Bone marrow (tissue), 2 donors: ENCODE measurements around the gene AP3D1.
"Not testable (repeated sequence)": the region's sequence is repeated elsewhere in the genome, so short reads cannot be mapped to it uniquely, and the experiment has no call there.

Source experiments
- DNase-seq, 2 donors: peaks; one replicate each; lab custom pipeline; 2025; lab: John Stamatoyannopoulos, UW

Gene AP3D1

GRCh38 chr19:2128252-2128651 lies 23.1 kb downstream of the AP3D1 start:
- not testable (repeated sequence) for DNase-seq

- DNase-seq, result no peak
These were observed 23.6 kb downstream of the AP3D1 start for GRCh38 chr19:2127758-2128157.

GRCh38 chr19:2126879-2127518 lies 24.4 kb downstream of the AP3D1 start:
- no peak for DNase-seq

GRCh38 chr19:2123682-2124387 lies 27.5 kb downstream of the AP3D1 start:
- DNase-seq, result no peak

GRCh38 chr19:2122982-2123381 lies 28.4 kb downstream of the AP3D1 start:
- no peak for DNase-seq

- no peak for DNase-seq
These were observed 29.1 kb downstream of the AP3D1 start for GRCh38 chr19:2122251-2122650.

- DNase-seq, result no peak
These were observed 29.8 kb downstream of the AP3D1 start for GRCh38 chr19:2121416-2122051.

- DNase-seq, result no peak
These were observed 30.5 kb downstream of the AP3D1 start for GRCh38 chr19:2120821-2121220.

GRCh38 chr19:2119921-2120785 lies 31.2 kb downstream of the AP3D1 start:
- no peak for DNase-seq

- no peak for DNase-seq
These were observed 32.9 kb downstream of the AP3D1 start for GRCh38 chr19:2118438-2118837.

GRCh38 chr19:2117215-2117960 lies 34.0 kb downstream of the AP3D1 start:
- no peak for DNase-seq

- no peak for DNase-seq
These were observed 34.9 kb downstream of the AP3D1 start for GRCh38 chr19:2116507-2116906.

- DNase-seq, result no peak
These were observed 35.4 kb downstream of the AP3D1 start for GRCh38 chr19:2115911-2116426.

- no peak for DNase-seq
These were observed 36.0 kb downstream of the AP3D1 start for GRCh38 chr19:2115324-2115723.

GRCh38 chr19:2114821-2115220 lies 36.5 kb downstream of the AP3D1 start:
- DNase-seq, result no peak

- DNase-seq, result no peak
These were observed 37.1 kb downstream of the AP3D1 start for GRCh38 chr19:2114218-2114617.

GRCh38 chr19:2113439-2114211 lies 37.7 kb downstream of the AP3D1 start:
- DNase-seq, result no peak

- no peak for DNase-seq
These were observed 38.6 kb downstream of the AP3D1 start for GRCh38 chr19:2112516-2113320.

GRCh38 chr19:2111886-2112285 lies 39.5 kb downstream of the AP3D1 start:
- no peak for DNase-seq

- DNase-seq, result no peak
These were observed 39.9 kb downstream of the AP3D1 start for GRCh38 chr19:2111425-2111824.
